ENCODE measurements around the gene BCL2L14. TPM values are rescaled to one million over a fixed set of nuclear protein-coding genes. Genes with fewer than 3 reads are reported as not detected.
A peak's percentile ranks its signal among the peaks of the same experiment; 100 is the strongest.

Gene BCL2L14, protein sequence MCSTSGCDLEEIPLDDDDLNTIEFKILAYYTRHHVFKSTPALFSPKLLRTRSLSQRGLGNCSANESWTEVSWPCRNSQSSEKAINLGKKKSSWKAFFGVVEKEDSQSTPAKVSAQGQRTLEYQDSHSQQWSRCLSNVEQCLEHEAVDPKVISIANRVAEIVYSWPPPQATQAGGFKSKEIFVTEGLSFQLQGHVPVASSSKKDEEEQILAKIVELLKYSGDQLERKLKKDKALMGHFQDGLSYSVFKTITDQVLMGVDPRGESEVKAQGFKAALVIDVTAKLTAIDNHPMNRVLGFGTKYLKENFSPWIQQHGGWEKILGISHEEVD
- total RNA-seq (2014; rRNA removed; shearing (Covaris generic)): 2.3 and 2.6 TPM in 2 replicates

DNA sequence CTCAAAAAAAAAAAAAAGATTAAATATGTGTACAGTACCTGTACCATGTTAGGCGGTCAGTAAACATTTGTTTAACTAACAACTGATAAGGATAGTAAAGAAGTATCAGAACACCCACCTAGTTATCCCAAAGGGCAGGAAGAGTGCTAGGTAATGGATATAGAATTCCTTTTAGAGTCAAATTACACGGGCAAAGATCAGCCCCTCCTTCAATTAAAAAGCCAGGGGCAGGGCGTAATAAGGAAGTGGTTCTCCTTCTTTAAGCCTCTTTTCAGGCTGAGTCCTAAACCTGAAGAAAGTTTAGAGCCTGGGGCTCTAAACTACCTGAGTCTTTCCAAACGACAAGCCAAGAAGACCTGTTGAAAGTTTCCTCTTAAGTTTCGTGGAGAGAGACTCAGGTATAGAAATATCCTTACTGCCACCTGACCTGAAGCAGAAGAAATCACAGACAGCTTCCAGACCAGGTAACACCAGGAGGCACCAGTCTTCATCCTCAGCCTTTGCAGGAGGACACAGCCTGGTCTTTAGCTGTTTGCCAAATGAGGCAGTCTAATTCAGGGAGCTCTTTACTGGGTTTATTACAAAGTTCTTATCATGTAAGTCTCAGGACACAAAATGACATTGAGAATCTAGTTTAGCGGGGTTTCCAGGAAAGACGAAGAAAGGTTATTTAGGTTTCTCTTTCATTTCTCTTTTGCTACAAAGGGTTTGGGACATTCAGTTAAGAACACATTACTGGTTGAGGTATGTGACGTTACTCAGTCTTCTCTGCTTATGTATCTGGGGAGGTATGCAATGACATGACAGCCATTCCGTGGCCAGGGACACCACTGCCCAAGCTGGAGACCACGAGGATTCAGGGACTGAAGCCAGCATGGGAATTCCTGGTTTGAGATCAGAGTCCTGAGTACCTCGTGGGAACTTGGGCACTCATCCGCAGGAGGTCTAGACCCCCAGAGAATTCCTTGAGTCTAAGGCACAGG, at the start of gene BCL2L14:
BCL2L14 (plus strand) TSS at position 266 of the 983 bp plus-strand sequence. CDS start 8,367 bp downstream, outside the sequence.
- peak; percentile 74 for DNase-seq (ENCODE audit: low spot score)

DNA sequence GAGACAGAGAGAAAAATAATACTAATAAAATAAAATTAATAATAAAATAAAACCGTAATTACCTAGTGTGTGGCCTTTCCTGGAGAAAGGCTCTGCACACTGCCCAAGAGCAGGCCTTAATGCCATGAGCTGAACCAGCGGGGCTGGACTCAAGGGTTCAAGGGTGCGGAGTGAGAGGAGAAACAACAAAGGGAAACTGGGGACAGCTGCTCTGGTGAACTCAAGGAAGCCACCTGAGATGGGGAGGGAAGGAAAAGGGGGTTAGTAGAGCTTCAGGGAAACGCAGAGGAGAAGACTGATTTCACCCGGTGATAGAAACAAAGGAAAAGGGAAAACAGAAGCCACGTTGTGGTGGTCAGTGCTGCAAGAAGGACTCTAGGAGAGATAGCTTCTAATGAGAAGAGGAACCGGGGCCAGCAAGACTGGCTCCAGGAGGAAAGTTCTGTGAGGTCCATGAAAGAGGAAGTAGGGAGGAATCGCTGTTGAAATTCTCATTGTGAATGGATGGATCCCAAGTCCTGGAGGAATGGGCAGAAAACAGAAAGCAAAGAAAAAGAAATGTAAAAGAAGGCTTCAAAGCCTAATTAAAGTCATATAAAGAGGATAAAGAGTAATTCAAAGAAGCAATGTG, 48.3 kb upstream of the BCL2L14 start:
- DNase-seq (ENCODE audit: low spot score): no peak

DNA sequence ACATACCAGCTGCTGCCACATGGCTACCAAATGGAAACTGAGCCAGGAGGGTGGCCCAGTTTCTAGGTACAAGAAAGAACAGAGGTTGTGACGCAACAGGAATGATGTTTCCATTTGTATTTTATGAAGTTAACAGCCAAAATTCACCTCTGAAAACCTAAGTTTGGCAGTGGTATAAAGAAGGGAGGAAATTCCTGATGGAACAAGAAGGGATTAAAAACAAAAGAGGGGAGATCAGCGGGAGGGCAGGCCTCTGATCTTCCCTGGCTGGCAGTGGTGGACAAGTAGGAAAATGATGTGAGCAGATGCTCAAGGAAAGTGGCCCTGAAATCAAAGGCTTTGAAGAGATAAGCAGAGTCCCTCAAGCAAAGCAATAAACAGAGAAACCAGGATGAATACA, 47.3 kb upstream of the BCL2L14 start:
- no peak for DNase-seq (ENCODE audit: low spot score)

DNA sequence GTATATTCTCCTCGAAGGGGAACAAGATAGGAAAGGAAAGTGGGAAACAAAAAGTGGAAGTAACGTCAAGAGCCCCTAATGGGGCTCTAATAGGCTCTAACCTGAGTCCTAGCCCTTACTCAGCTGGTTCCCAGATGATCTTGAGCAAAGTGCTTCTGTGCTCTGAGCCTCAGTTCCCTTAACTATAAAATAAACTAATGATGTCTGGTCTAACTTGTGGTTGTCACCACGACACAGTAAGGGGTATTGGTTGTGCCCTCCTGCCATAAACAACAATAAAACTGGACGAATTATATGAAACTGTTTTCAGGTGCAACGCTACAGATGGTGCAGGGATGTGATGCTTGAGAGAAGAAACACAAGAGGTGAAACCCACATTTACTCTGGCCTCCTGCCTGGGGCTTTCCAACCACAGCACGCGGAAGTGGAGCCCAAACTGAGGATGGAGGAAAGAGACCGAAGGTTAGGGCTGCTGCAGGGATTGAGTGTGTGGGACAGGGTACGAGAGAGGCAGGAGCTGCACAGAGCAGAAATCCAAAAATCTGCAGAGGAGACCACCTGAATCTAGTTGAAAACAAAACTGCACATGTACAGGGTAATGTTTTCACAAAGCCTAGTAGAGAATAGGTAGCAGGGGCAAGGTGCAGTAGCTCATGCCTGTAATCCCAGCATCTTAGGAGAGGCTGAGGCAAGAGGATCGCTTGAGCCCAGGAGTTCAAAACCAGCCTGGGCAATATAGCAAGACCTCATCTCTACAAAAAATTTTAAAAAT, 45.6 kb upstream of the BCL2L14 start:
- DNase-seq (ENCODE audit: low spot score): no peak

DNA sequence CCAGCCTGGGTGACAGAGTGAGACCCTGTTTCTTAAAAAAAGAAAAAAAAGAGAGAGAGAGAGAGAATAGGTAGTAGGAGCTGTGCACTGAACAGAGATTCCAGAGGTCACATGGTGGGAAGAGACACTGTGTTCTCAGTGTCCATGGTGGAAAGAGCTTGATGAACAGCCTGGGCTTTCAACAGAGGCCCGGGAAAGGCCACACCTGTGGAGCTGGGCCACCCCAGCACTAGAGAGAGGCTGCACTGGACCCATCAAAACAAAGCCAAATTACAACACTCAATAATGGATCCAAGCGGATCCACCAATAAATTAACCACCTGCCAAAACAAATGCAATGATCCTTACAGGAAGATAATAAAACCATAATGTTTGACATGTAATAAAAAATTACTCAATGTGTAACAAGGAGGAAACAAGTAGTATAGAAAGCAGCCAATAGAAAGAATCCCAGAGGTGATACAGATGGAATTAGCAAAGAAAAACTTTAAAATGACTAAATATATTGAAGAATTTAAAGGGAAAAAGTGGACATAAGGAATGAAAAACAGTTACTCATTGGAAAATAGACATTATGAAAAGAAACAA, 44.8 kb upstream of the BCL2L14 start:
- no peak for DNase-seq (ENCODE audit: low spot score)

DNA sequence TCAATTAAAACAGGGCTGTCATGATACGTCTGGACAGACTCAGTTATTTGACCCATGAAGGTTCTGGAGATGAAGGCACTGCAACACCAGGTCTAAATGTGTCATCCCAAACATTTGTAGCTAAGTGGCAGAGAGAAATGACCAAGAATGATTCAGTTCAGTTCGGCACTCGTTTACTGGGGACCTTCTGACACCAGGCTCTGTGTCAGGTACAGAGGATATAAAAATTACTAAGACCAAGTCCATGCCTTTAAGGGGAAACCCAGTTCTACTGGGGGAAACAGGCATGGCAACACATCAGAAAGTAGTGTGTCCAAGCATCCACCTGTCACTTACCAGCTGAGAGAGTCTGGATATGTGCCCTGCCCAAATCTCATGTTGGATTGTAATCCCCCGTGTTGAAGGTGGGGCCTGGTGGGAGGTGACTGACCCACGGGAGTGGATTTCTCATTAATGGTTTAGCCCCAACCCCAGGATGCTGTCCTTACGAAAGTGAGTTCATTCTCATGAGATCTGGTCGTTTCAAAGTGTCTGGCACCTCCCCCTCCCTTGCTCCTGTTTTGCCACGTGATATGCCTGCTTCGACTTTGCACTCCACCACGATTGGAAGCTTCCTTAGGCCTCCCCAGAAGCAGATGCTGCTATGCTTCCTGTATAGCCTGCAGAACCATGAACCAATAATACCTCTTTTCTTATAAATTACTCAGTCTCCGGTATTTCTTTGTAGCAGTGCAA, 41.9 kb upstream of the BCL2L14 start:
- no peak for DNase-seq (ENCODE audit: low spot score)

DNA sequence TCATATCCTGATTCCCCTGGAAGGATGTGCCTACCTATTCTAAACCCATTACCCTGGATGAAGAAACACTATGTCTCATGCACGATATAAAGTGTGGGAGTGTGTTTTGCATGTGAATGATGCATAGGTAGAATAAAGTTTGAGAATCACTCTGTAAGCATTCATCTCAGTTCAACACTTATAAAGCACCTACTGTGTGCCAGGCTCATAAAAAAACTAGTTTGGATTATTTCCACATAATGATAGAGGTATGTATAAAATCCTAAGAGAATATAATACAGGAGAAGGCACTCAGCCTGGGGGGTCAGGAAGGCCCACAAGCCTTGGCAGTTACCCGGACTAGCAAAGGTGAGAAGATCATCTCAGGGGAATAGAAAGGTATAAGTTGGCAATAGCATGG, 41.1 kb upstream of the BCL2L14 start:
- DNase-seq (ENCODE audit: low spot score): no peak

DNA sequence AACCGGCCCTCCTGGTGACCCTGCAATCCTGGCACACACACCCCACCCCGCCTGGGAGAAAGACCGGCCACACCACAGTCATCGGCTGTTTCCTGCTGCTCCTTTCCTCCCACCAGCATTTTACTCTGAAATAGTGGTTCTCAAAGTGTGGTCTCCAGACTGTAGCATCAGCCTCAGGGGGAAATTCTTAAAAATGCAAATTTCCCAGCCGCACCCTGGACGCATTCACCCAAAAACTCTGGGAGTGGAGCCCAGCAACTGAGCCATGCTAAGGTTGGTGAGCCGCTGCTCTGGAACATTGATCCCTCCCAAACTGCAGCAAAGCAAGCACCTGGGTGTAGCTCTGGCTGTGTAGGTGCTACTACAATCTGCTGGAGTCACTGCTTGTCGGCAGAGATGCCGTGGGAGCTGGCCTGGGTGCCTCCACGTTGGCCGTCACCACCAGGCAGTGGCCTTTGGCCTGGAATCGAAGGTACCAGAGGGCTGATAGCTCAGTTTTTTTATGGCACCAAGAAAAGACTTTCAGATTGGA, 38.4 kb upstream of the BCL2L14 start:
- DNase-seq (ENCODE audit: low spot score): no peak

DNA sequence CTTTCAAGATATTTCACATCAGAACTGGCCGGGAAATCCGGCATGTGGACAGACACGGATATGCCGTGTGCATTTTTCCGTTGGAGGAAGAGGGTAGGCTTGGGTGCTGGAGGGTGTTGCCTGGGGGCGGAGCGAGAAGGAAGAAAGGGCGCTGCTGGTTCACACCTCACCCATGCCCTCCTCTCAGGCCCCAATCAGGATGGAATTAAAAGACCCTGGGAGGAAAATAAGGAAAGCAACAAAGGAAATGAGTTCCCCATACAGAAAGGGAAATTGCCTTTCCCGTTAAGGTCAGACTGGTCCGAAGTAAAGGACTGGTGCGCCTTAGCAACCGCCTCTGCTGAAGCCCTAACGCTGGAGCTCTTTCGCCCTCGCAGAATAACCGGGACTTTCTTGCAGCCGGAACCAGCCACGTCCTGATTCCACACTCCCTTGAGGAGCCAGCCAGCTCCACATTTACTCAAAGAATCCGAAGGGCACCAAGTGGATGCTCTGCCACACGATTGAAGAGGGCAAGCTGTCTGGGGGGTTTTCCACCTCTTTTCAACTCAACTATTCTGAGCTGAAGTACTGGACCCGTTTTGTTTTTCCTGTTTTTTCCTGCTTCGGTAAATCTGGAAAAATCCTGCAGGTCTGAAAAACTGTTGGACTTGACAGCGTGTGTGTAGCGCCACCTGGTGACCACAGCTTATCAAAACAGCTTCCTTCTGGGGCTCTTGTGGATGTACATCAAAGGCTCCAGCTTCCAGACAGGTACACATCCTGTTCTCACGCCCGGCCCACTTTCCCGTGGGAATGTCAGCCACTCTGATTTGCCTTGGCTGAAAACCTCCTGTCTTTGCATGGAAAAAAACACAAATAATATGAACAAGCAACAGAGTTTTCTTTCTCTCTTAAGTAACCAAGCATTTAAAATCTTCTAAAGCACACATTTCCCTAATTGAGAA, 37.6 kb upstream of the BCL2L14 start:
- DNase-seq (ENCODE audit: low spot score): peak; percentile 97

DNA sequence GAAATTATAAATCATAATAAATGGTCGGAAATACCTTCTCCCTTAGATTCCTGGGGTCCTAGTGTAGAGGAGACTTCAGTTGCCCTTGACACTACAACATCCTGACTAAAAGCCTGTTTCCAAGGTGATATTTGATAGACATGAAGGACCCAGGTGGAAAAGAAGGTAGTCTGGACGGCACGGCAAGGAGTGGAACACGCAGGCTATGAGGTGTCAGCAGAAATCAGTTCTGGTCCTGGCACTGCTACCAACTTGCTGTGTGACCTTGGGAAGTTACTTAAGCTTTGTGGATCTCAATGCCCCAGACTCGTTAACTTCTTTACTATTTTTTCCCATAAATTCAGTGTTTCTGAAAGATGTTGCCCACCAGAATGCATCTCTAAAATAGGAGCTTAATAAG, 36.9 kb upstream of the BCL2L14 start:
- no peak for DNase-seq (ENCODE audit: low spot score)

DNA sequence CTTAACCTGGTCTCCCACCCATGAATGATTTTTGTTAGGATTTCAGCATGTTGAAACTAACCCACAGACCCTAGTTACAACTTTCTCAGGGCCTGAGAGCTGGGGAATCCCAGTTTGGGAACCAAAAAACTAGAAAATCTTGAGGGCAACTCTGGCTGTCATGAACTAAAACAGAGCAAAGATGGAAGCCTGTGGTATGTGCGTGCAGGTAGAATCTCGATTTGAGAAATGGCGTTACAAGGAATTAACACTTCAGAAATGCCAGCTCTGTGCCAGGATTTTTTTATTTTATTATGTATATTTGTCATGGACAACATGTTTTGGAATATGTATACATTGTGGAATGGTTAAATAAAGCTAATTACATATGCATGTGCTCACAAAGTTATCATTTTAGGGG, 36.4 kb upstream of the BCL2L14 start:
- no peak for DNase-seq (ENCODE audit: low spot score)

DNA sequence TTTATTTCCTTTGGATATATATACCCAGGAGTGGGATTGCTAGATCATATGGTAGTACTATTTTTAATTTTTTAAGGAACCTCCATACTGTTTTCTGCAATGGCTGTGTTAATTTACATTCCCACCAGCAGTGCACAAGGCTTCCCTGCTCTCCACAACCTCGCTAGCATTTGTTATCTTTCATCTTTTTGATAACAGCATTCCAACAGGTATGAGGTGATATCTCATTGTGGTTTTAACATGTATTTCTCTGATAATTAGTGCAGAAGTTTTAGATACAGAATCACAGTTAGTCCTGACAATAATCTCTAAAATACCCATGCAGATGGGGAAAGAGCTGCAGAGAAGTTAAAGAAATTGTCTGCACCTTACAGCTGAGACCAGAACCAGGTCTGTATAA, 35.5 kb upstream of the BCL2L14 start:
- DNase-seq (ENCODE audit: low spot score): no peak

DNA sequence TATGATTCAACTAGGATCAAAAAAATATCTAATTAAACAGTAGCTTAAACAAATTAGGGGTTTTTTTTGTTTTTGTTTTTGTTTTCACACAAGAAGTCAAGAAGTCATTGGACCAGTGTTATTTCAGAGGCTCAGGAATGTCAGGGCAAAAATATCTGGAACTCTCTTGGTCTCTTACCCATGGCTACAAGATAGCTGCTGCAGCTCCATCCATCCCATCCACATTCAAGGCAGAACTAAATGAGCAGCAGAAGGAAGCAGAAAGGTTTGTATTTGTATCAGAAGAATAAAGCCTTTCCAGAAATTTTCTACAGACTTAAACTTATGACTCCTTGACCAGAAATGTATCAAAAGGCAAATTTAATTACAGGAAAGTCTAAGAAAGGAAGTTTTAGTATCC, 33.8 kb upstream of the BCL2L14 start:
- no peak for DNase-seq (ENCODE audit: low spot score)

DNA sequence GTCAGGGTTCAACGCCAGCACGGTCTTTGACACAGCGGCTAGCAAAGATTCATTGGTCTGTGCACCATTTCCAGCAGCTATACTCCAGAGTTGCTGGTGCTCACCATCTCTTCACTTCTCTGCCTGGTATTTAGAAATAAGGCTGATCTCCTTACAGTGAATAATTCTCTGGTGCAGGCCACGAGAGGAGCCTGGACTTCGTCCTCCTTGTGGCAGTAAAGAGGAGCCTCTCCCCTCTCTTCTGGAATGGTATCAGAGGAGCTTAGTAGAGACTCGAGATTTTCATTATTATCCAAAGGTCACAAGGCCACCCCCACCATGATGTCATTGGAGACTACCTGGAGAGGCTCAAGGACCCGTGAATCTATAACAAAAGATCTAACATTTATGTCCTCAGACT, 30.8 kb upstream of the BCL2L14 start:
- no peak for DNase-seq (ENCODE audit: low spot score)

DNA sequence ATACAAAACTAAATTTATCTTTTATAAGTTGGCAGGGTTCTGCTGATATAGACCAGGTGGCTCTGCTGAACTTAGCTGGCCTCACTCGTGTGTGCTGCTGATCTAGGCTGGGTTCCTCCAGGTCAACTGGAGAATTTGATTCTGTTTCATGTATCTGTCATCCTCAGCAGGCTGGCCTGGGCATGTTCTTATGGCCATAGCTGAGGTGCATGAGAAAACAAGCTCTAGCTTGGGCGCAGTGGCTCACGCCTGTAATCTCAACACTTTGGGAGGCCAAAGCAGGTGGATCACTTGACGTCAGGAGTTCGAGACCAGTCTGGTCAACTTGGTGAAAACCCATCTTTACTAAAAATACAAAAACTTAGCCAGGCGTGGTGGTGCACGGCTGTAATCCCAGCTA, 24.3 kb upstream of the BCL2L14 start:
- no peak for DNase-seq (ENCODE audit: low spot score)

DNA sequence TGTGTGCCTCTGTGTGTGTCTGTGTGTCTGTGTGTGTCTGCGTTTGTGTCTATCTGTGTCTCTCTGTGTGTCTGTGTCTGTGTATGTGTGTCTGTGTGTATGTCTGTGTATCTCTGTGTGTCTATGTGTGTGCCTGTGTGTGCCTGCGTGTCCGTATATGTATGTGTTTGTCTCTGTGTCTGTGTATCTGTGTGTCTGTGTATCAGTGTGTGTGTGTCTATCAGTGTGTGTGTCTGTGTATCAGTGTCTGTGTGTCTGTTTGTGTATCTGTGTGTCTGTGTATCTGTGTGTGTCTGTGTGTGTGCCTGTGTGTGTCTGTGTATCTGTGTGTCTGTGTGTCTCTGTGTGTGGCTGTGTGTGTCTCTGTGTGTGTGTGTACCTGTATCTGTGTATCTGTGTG, 23.1 kb upstream of the BCL2L14 start:
- DNase-seq (ENCODE audit: low spot score): no peak

DNA sequence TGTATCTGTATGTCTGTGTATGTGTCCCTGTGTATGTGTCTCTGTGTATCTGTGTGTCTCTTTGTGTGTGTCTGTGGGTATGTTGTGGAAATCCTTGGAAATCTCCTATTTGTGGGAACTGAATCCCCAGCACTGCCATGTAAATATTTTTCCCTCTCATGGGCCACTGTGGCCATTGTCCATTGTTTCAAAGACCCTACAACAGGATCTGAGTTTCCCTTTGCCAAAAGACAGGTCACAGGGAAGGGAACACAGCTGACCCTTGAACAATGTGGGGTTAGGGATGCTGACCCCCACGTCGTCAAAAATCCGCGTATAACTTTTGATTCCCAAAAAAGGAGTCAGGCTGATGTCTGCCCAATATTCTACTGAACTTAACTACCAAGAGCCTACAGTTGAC, 22.5 kb upstream of the BCL2L14 start:
- DNase-seq (ENCODE audit: low spot score): no peak

DNA sequence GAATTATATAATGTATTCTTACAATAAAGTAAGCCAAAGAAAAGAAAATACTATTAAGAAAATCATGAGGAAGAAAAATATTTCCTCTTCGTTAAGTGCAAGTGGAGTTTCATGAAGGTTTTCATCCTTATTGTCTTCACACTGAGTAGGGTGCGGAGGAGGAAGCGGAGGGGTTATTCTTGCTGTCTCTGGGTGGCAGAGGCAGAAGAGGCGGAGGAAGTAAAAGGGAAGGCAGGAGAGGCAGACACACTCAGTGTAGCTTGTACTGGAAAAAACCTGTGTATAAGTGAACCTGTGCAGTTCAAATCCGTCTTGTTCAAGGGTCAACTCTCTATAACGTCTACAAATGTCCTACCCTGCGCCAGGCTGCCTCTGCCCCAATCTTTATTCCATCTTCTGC, 22.0 kb upstream of the BCL2L14 start:
- DNase-seq (ENCODE audit: low spot score): no peak

DNA sequence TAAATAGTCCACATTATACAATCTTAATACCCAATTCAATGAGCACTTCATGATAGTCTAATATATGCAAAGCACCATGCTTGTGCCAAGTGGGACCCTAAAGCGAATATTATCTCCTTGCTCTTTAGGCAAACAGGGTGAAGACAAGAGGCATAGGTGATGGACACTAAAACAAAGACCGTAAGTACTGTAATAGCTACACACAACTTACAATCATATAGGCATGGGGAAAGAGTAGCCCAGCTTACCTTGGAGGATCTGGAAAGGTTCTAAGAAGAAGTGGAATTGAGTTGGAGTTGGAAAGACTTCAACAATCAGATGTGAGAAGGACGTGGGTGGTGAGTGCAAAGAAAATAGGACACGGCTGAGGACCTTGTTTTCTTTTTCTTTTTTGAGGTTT, 19.1 kb upstream of the BCL2L14 start:
- no peak for DNase-seq (ENCODE audit: low spot score)

Data from HT-29 (cell line).